Caki2 (cell line): Measurements from ENCODE around the gene TRIO. TPM values are rescaled to one million over a fixed set of nuclear protein-coding genes. Genes with fewer than 3 reads are reported as not detected.

ENCODE experiments used
- DNase-seq: peaks from one replicate; pipeline ENCODE4 v3.0.0-alpha.2; 2015; ENCODE audit warnings: low read depth
- in situ Hi-C: cut with HindIII; loops from 2 replicates; pipeline ENCODE4 v1.10.0; 2016; ENCODE audit warnings: low sequenced_read_pairs, low pct_unique_long_range_greater_than_20kb, mixed read lengths
- total RNA-seq: library from RNA; depleted of rRNA; stranded (reverse); fragments of >200 nt; shearing (Covaris generic); gene quantifications from 2 replicates; pipeline ENCODE4 v1.2.3, GENCODE V29; 2014; ENCODE audit warnings: low replicate concordance

The TRIO gene
- total RNA-seq, 1 experiment from 2014 or later, result 52.3 TPM

GRCh38 chr5:14359069-14360043, 216.2 kb downstream of the TRIO start:
- DNase-seq, result no peak
- in situ Hi-C loops, result no loop called here

- in situ Hi-C loops, result no loop called here
- no peak for DNase-seq
Measured at GRCh38 chr5:14362491-14362890, 219.3 kb downstream of the TRIO start.

- in situ Hi-C loops, result no loop called here
- no peak for DNase-seq
Measured at GRCh38 chr5:14364096-14364495, 221.0 kb downstream of the TRIO start.

- no peak for DNase-seq
- in situ Hi-C loops, result no loop called here
Measured at GRCh38 chr5:14364576-14365472, 221.7 kb downstream of the TRIO start.

GRCh38 chr5:14365831-14366430, 222.8 kb downstream of the TRIO start:
- no peak for DNase-seq
- in situ Hi-C loops, result no loop called here

GRCh38 chr5:14366763-14367162, 223.6 kb downstream of the TRIO start:
- in situ Hi-C loops, result no loop called here

GRCh38 chr5:14367364-14367763, 224.2 kb downstream of the TRIO start:
- in situ Hi-C loops, result no loop called here
- no peak for DNase-seq

More at GRCh38 chr5:14366763-14367162, 223.6 kb downstream of the TRIO start:
- no peak for DNase-seq

- no peak for DNase-seq
- in situ Hi-C loops, result no loop called here
Measured at GRCh38 chr5:14369780-14370179, 226.6 kb downstream of the TRIO start.

- no peak for DNase-seq
- in situ Hi-C loops, result no loop called here
Measured at GRCh38 chr5:14370386-14370785, 227.2 kb downstream of the TRIO start.

- no peak for DNase-seq
- in situ Hi-C loops, result no loop called here
Measured at GRCh38 chr5:14373685-14374084, 230.5 kb downstream of the TRIO start.

- no peak for DNase-seq
- in situ Hi-C loops, result no loop called here
Measured at GRCh38 chr5:14374100-14374499, 231.0 kb downstream of the TRIO start.

GRCh38 chr5:14376789-14377188, 233.6 kb downstream of the TRIO start:
- in situ Hi-C loops, result no loop called here

GRCh38 chr5:14379739-14380497, 236.8 kb downstream of the TRIO start:
- no peak for DNase-seq
- in situ Hi-C loops, result no loop called here

More at GRCh38 chr5:14376789-14377188, 233.6 kb downstream of the TRIO start:
- no peak for DNase-seq

GRCh38 chr5:14380712-14381111, 237.6 kb downstream of the TRIO start:
- DNase-seq, result no peak
- in situ Hi-C loops, result no loop called here

GRCh38 chr5:14382640-14383039, 239.5 kb downstream of the TRIO start:
- no peak for DNase-seq
- in situ Hi-C loops, result no loop called here

- in situ Hi-C loops, result no loop called here
- no peak for DNase-seq
Measured at GRCh38 chr5:14383923-14384322, 240.8 kb downstream of the TRIO start.

GRCh38 chr5:14385019-14385418, 241.9 kb downstream of the TRIO start:
- DNase-seq, result no peak
- in situ Hi-C loops, result no loop called here
